Measurements from ENCODE around the gene SURF1.

- no peak for TF ChIP-seq CTCF (conservative IDR thresholded peaks at IDR 0.05 in 1 of 2, IDR thresholded peaks at IDR 0.05 in 1 of 2; ENCODE audit: extremely low read depth in 1 of 2, insufficient read depth in 1 of 2, low read depth in 1 of 2, low read length in 2 of 2)
- no peak for TF ChIP-seq EZH2 (IDR thresholded peaks at IDR 0.05; ENCODE audit: borderline replicate concordance, low read length)
Measured at GRCh38 chr9:133323991-133324703, 32.1 kb downstream of the SURF1 start.
